ENCODE data around the gene LRRC55. TPM values are rescaled to one million over a fixed set of nuclear protein-coding genes. Genes with fewer than 3 reads are reported as not detected.

The LRRC55 gene, protein sequence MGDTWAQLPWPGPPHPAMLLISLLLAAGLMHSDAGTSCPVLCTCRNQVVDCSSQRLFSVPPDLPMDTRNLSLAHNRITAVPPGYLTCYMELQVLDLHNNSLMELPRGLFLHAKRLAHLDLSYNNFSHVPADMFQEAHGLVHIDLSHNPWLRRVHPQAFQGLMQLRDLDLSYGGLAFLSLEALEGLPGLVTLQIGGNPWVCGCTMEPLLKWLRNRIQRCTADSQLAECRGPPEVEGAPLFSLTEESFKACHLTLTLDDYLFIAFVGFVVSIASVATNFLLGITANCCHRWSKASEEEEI
- polyA plus RNA-seq (2013, experiment 1 of 2): 0.38 TPM
- polyA plus RNA-seq (2013, experiment 2 of 2): 0.25 TPM

DNA sequence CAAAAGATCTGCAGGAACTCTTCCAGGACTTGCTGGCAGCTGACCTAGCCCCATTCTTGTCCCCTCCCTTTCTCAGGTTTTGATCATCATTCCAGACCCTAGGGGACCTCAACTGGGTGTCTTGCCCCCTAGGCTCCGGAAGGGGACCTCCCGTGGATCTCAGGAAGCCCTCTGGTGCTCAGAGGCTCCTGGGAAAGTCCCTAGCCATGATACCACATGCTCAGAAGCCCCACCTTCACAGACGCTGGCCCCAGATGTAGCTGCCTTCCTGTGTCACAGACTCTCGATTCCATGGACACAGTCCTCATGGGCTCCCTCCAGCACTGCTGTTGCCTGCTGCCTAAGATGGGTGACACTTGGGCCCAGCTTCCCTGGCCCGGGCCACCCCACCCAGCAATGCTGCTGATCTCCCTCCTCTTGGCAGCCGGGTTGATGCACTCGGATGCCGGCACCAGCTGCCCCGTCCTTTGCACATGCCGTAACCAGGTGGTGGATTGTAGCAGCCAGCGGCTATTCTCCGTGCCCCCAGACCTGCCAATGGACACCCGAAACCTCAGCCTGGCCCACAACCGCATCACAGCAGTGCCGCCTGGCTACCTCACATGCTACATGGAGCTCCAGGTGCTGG lies at the start of gene LRRC55:
Gene LRRC55, plus strand, starts transcription at position 276 of the 628 bp plus-strand sequence. Its CDS starts 70 bp downstream, at position 346.
- Histone ChIP-seq H3K36me3 (ENCODE audit: control insufficient read depth, insufficient read depth, low read length) (no peaks in the 10 kb centered on the region), H3K27me3 (ENCODE audit: insufficient read depth, low read length, poor library complexity) (no peaks in the 10 kb centered on the region), H3K4me3 (ENCODE audit: low read length) (no peak within 1 kb of the TSS), H3K4me1 (ENCODE audit: control insufficient read depth, low read depth, low read length) (peaks cover 2% of the 10 kb centered on the region), H3K4ac (ENCODE audit: low read depth, low read length) (no peak within 1 kb of the TSS), H2BK15ac (replicated peaks; ENCODE audit: low read depth) (no peak within 1 kb of the TSS), H3K56ac (ENCODE audit: low read length) (peak within 1 kb of the TSS; percentile 52), H3K79me1 (ENCODE audit: low read length) (no peaks in the 10 kb centered on the region), H4K8ac (ENCODE audit: low read depth, low read length) (no peak within 1 kb of the TSS), H3K9ac (ENCODE audit: low read length) (no peak within 1 kb of the TSS), H3K27ac (ENCODE audit: low read depth, low read length) (no peak within 1 kb of the TSS), H3K79me2 (ENCODE audit: control insufficient read depth, insufficient read depth, low read length) (no peaks in the 10 kb centered on the region), H4K5ac (ENCODE audit: low read length) (no peak within 1 kb of the TSS), H3K18ac (ENCODE audit: low read length) (no peak within 1 kb of the TSS), H2BK5ac (ENCODE audit: low read length) (no peak within 1 kb of the TSS), H3K23ac (ENCODE audit: low read length) (no peak within 1 kb of the TSS), H2AK5ac (ENCODE audit: low read length) (peak within 1 kb of the TSS; percentile 46), H2BK120ac (ENCODE audit: low read depth, low read length) (no peak within 1 kb of the TSS), H3K4me2 (ENCODE audit: low read length) (peak within 1 kb of the TSS; percentile 87)
- DNase-seq: no peak
- no CpG with 5 or more reads among the region's 15 CpGs for WGBS (ENCODE audit: extremely low coverage, insufficient coverage, low lambda C conversion rate)

DNA sequence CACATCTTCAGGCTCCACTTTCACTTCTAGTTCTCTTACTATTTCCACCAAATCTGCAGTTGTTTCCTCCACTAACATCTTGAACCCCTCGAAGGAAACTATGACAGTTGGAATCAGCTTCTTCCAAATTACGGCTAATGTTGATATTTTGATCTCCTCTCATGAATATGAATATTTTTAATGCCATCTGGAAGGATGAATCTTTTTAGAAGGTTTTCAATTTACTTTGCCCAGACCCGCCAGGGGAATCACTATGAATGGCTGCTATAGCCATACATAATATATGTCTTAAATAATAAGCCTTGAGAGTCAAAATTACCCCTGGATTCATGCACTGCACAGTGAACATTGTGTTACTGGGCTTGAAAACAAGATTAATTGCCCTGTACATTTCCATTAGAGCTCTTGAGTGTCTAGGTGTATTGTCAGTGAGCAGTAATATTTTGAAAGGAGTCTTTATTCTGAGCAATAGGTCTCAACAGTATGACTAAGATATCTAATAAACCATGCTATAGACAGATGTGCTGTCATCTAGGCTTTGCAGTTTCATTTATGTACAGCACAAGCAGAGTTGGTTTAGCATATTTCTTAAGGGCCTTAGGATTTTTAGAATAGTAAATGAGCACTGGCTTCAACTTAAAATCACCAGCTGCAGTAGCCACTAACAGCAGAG lies 48.3 kb upstream of the LRRC55 start:
- Histone ChIP-seq H3K79me2 (ENCODE audit: control insufficient read depth, insufficient read depth, low read length) (no peaks in the 10 kb centered on the region), H3K36me3 (ENCODE audit: control insufficient read depth, insufficient read depth, low read length) (no peaks in the 10 kb centered on the region), H2AK5ac (ENCODE audit: low read length) (no peak overlapping the region), H3K4ac (ENCODE audit: low read depth, low read length) (no peak overlapping the region), H3K27me3 (ENCODE audit: insufficient read depth, low read length, poor library complexity) (no peaks in the 10 kb centered on the region), H4K5ac (ENCODE audit: low read length) (no peak overlapping the region), H3K9ac (ENCODE audit: low read length) (no peak overlapping the region), H2BK15ac (replicated peaks; ENCODE audit: low read depth) (no peak overlapping the region), H2BK5ac (ENCODE audit: low read length) (no peak overlapping the region), H3K23ac (ENCODE audit: low read length) (no peak overlapping the region), H3K4me1 (ENCODE audit: control insufficient read depth, low read depth, low read length) (no peaks in the 10 kb centered on the region), H3K79me1 (ENCODE audit: low read length) (no peaks in the 10 kb centered on the region), H3K56ac (ENCODE audit: low read length) (no peak overlapping the region), H3K27ac (ENCODE audit: low read depth, low read length) (no peak overlapping the region), H3K4me2 (ENCODE audit: low read length) (no peak overlapping the region), H3K4me3 (ENCODE audit: low read length) (no peak overlapping the region), H3K18ac (ENCODE audit: low read length) (no peak overlapping the region), H4K8ac (ENCODE audit: low read depth, low read length) (no peak overlapping the region), H2BK120ac (ENCODE audit: low read depth, low read length) (no peak overlapping the region)
- WGBS (ENCODE audit: extremely low coverage, insufficient coverage, low lambda C conversion rate): no CpG with 5 or more reads among the region's 3 CpGs
- no peak for DNase-seq

DNA sequence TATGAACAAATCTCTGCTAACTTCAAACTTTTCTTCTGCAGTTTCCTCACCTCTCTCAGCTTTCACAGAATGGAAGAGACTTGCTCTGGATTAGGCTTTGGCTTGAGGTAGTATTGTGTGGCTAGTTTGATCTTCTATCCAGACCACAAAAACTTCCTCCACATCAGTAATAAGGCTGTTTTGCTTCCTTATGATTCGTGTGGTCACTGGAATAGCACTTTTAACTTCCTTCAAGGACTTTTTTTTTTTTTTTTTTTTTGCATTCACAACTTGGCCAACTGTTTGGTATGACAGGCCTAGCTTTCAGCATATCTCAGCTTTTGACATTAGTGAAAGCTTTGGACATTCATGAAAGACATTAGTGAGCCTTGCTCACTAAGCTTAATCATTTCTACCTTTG lies 47.5 kb upstream of the LRRC55 start:
- Histone ChIP-seq H3K4me2 (ENCODE audit: low read length) (no peak overlapping the region), H3K4me3 (ENCODE audit: low read length) (no peak overlapping the region), H2BK120ac (ENCODE audit: low read depth, low read length) (no peak overlapping the region), H3K4ac (ENCODE audit: low read depth, low read length) (no peak overlapping the region), H2BK15ac (replicated peaks; ENCODE audit: low read depth) (no peak overlapping the region), H3K18ac (ENCODE audit: low read length) (no peak overlapping the region), H3K79me2 (ENCODE audit: control insufficient read depth, insufficient read depth, low read length) (no peaks in the 10 kb centered on the region), H3K4me1 (ENCODE audit: control insufficient read depth, low read depth, low read length) (no peaks in the 10 kb centered on the region), H3K27me3 (ENCODE audit: insufficient read depth, low read length, poor library complexity) (no peaks in the 10 kb centered on the region), H2AK5ac (ENCODE audit: low read length) (no peak overlapping the region), H4K8ac (ENCODE audit: low read depth, low read length) (no peak overlapping the region), H3K9ac (ENCODE audit: low read length) (no peak overlapping the region), H3K79me1 (ENCODE audit: low read length) (no peaks in the 10 kb centered on the region), H3K23ac (ENCODE audit: low read length) (no peak overlapping the region), H3K27ac (ENCODE audit: low read depth, low read length) (no peak overlapping the region), H3K56ac (ENCODE audit: low read length) (no peak overlapping the region), H3K36me3 (ENCODE audit: control insufficient read depth, insufficient read depth, low read length) (no peaks in the 10 kb centered on the region), H2BK5ac (ENCODE audit: low read length) (no peak overlapping the region), H4K5ac (ENCODE audit: low read length) (no peak overlapping the region)
- WGBS (ENCODE audit: extremely low coverage, insufficient coverage, low lambda C conversion rate): no CpG with 5 or more reads among the region's 1 CpG
- no peak for DNase-seq

DNA sequence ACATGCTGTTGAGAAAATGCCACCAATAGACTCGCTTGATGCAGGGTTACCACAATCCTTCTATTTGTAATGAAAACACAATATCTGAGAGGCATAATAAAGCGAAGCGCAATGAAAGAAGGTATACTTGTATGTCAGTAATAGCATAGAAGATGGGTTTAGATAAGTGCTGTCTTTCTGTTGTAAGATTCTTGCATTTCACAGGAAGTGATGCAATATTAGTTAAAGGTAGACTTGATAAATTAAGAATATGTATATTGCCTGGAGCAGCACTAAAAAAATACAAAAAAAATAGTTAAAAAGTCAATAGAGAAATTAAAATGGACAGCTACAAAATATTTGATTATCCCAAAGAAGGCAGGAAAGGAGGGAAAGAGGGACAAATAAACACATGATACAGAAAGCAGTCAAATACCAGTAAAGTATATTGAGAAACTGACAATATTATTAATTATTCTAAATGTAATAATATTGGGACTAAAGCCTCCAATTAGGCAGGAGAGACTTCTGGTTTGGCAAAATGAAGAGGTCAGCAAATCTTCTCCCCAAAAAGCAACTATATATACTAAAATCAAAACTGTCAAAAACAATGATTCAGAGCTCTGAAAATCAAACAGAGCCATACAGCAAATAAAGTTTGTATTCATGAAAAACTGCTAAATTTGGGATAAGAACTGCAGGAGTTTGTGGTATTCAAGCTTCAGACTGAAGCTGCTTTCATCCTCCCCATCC lies 46.6 kb upstream of the LRRC55 start:
- H3K4me2 ChIP-seq (ENCODE audit: low read length): no peak overlapping the region
- DNase-seq: no peak
- H3K27ac ChIP-seq (ENCODE audit: low read depth, low read length): no peak overlapping the region
- H2BK5ac ChIP-seq (ENCODE audit: low read length): no peak overlapping the region
- WGBS (ENCODE audit: extremely low coverage, insufficient coverage, low lambda C conversion rate): no CpG with 5 or more reads among the region's 3 CpGs
- H3K36me3 ChIP-seq (ENCODE audit: control insufficient read depth, insufficient read depth, low read length): no peaks in the 10 kb centered on the region
- H3K27me3 ChIP-seq (ENCODE audit: insufficient read depth, low read length, poor library complexity): no peaks in the 10 kb centered on the region
- H3K79me1 ChIP-seq (ENCODE audit: low read length): no peaks in the 10 kb centered on the region
- no peak overlapping the region for H2BK15ac ChIP-seq (replicated peaks; ENCODE audit: low read depth)
- H3K9ac ChIP-seq (ENCODE audit: low read length): no peak overlapping the region
- peak overlapping the region; percentile 31 for H2AK5ac ChIP-seq (ENCODE audit: low read length)
- H4K5ac ChIP-seq (ENCODE audit: low read length): no peak overlapping the region
- H3K18ac ChIP-seq (ENCODE audit: low read length): no peak overlapping the region
- H3K4me3 ChIP-seq (ENCODE audit: low read length): no peak overlapping the region
- H3K4ac ChIP-seq (ENCODE audit: low read depth, low read length): no peak overlapping the region
- H3K23ac ChIP-seq (ENCODE audit: low read length): no peak overlapping the region
- H3K56ac ChIP-seq (ENCODE audit: low read length): no peak overlapping the region
- no peaks in the 10 kb centered on the region for H3K4me1 ChIP-seq (ENCODE audit: control insufficient read depth, low read depth, low read length)
- H3K79me2 ChIP-seq (ENCODE audit: control insufficient read depth, insufficient read depth, low read length): no peaks in the 10 kb centered on the region
- no peak overlapping the region for H4K8ac ChIP-seq (ENCODE audit: low read depth, low read length)
- H2BK120ac ChIP-seq (ENCODE audit: low read depth, low read length): no peak overlapping the region

DNA sequence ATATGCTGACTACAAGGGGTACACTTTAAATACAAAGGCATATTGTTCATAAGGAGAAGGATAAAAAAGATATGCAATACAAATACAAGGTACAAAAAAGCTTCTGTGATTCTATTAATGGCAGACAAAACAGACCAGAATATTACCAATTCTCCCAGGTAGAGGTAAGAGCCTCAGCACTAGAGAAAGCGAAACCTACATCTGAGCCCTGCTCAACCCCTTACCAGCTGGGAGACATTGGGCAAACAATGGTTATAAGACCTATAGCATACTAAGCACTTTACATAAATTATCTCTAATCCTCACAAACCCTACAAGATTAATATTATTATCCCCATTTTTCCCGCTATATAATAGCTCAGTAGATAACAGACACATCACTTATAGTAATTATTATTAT lies 41.2 kb upstream of the LRRC55 start:
- DNase-seq: no peak
- no peak overlapping the region for H3K4me2 ChIP-seq (ENCODE audit: low read length)
- H4K5ac ChIP-seq (ENCODE audit: low read length): no peak overlapping the region
- H3K4ac ChIP-seq (ENCODE audit: low read depth, low read length): no peak overlapping the region
- no peak overlapping the region for H3K56ac ChIP-seq (ENCODE audit: low read length)
- H3K9ac ChIP-seq (ENCODE audit: low read length): no peak overlapping the region
- H3K79me1 ChIP-seq (ENCODE audit: low read length): no peaks in the 10 kb centered on the region
- 100% methylated on average over 1 of the region's 2 CpGs for WGBS (ENCODE audit: extremely low coverage, insufficient coverage, low lambda C conversion rate)
- H3K79me2 ChIP-seq (ENCODE audit: control insufficient read depth, insufficient read depth, low read length): no peaks in the 10 kb centered on the region
- H3K4me1 ChIP-seq (ENCODE audit: control insufficient read depth, low read depth, low read length): peaks cover 3% of the 10 kb centered on the region
- H3K36me3 ChIP-seq (ENCODE audit: control insufficient read depth, insufficient read depth, low read length): no peaks in the 10 kb centered on the region
- H2AK5ac ChIP-seq (ENCODE audit: low read length): no peak overlapping the region
- no peak overlapping the region for H3K23ac ChIP-seq (ENCODE audit: low read length)
- no peak overlapping the region for H3K27ac ChIP-seq (ENCODE audit: low read depth, low read length)
- no peaks in the 10 kb centered on the region for H3K27me3 ChIP-seq (ENCODE audit: insufficient read depth, low read length, poor library complexity)
- no peak overlapping the region for H4K8ac ChIP-seq (ENCODE audit: low read depth, low read length)
- no peak overlapping the region for H2BK5ac ChIP-seq (ENCODE audit: low read length)
- H2BK120ac ChIP-seq (ENCODE audit: low read depth, low read length): no peak overlapping the region
- no peak overlapping the region for H3K18ac ChIP-seq (ENCODE audit: low read length)
- no peak overlapping the region for H2BK15ac ChIP-seq (replicated peaks; ENCODE audit: low read depth)
- H3K4me3 ChIP-seq (ENCODE audit: low read length): no peak overlapping the region

Data from mesendoderm (in vitro differentiated cells).